DOHH2 (cell line): ENCODE results near the gene CFAP221.

ENCODE experiments used
- H3F3A ChIP-seq: fragments of 200-600 bp; sonication (generic), shearing (Covaris generic); 2 replicates; pipeline ENCODE4 v1.6.0; 2016; ENCODE audit warnings: antibody characterized with exemption, mild to moderate bottlenecking; ENCODE audit not compliant: control insufficient read depth, insufficient read depth
- H3K27ac ChIP-seq: fragments of 200-600 bp; sonication (generic); 2 replicates; pipeline ENCODE4 v1.5.1; 2014; ENCODE audit warnings: low read depth, mild to moderate bottlenecking, low read length, moderate library complexity
- H3K27me3 ChIP-seq: fragments of 200-600 bp; sonication (generic); 2 replicates; pipeline ENCODE4 v1.6.1; 2014; ENCODE audit warnings: mild to moderate bottlenecking, low read length, mixed read lengths; ENCODE audit not compliant: control insufficient read depth
- H3K36me3 ChIP-seq: fragments of 200-600 bp; sonication (generic); 2 replicates; pipeline ENCODE4 v1.6.1; 2014; ENCODE audit warnings: mild to moderate bottlenecking, low read length, moderate library complexity, mixed read lengths; ENCODE audit not compliant: control insufficient read depth
- H3K4me1 ChIP-seq: fragments of 200-600 bp; sonication (generic); 2 replicates; pipeline ENCODE4 v1.6.1; 2014; ENCODE audit warnings: mild to moderate bottlenecking, low read length, mixed read lengths; ENCODE audit not compliant: control insufficient read depth
- H3K4me2 ChIP-seq: fragments of 200-600 bp; sonication (generic); 2 replicates; pipeline ENCODE4 v1.6.0; 2014; ENCODE audit warnings: mild to moderate bottlenecking, low read length, moderate library complexity
- H3K4me3 ChIP-seq: fragments of 200-600 bp; sonication (generic); 2 replicates; pipeline ENCODE4 v1.5.1; 2014; ENCODE audit warnings: mild to moderate bottlenecking, low read length, mixed read lengths
- H3K79me2 ChIP-seq: fragments of 200-600 bp; sonication (generic); 2 replicates; pipeline ENCODE4 v1.6.1; 2014; ENCODE audit warnings: mild to moderate bottlenecking, low read length, mixed read lengths; ENCODE audit not compliant: control insufficient read depth
- H3K9me2 ChIP-seq: fragments of 200-600 bp; sonication (generic); replicated peaks from 2 replicates; pipeline ENCODE4 v1.6.1; 2014; ENCODE audit warnings: mild to moderate bottlenecking, low read length, mixed read lengths; ENCODE audit not compliant: control insufficient read depth
- H3K9me3 ChIP-seq: fragments of 200-600 bp; sonication (generic); 2 replicates; pipeline ENCODE4 v1.6.1; 2014; ENCODE audit warnings: antibody characterized with exemption, low read length, mixed read lengths; ENCODE audit not compliant: control insufficient read depth, insufficient read depth
- H4K20me1 ChIP-seq: fragments of 200-600 bp; sonication (generic); 2 replicates; pipeline ENCODE4 v1.6.0; 2014; ENCODE audit warnings: low read depth, mild to moderate bottlenecking, antibody characterized with exemption, low read length, moderate library complexity; ENCODE audit not compliant: control insufficient read depth, insufficient read depth
- CTCF ChIP-seq: fragments of 200-600 bp; sonication (generic); IDR thresholded peaks from one replicate; pipeline ENCODE4 v1.5.1; 2014; ENCODE audit warnings: antibody characterized with exemption, mild to moderate bottlenecking, low read depth, low read length; ENCODE audit not compliant: poor library complexity, severe bottlenecking
- EZH2phosphoT487 ChIP-seq: fragments of 200-600 bp; sonication (generic); IDR thresholded peaks from 2 replicates; pipeline ENCODE4 v1.6.1; 2017; ENCODE audit warnings: borderline replicate concordance, mild to moderate bottlenecking, antibody characterized with exemption, low read length, moderate library complexity, mixed read lengths

Gene CFAP221

GRCh38 chr2:119662297-119662696 is 118.0 kb downstream of the CFAP221 start:
- no peaks in the 10 kb centered on the region for H3K9me2 ChIP-seq

GRCh38 chr2:119668546-119668945 is 124.3 kb downstream of the CFAP221 start:
- Histone ChIP-seq H3K79me2 (no peaks in the 10 kb centered on the region), H3K9me3 (no peaks in the 10 kb centered on the region), H3F3A (no peaks in the 10 kb centered on the region), H3K4me3 (no peak overlapping the region), H3K36me3 (no peaks in the 10 kb centered on the region), H3K27ac (no peak overlapping the region), H3K4me2 (no peak overlapping the region), H3K9me2 (no peaks in the 10 kb centered on the region), H3K27me3 (no peaks in the 10 kb centered on the region; the same call in 1 of the 2 replicates), H3K4me1 (peaks cover 6% of the 10 kb centered on the region), H4K20me1 (no peaks in the 10 kb centered on the region)
- TF ChIP-seq CTCF (no peak), EZH2phosphoT487 (no peak)

More at GRCh38 chr2:119662297-119662696, 118.0 kb downstream of the CFAP221 start:
- no peaks in the 10 kb centered on the region for H3K9me3 ChIP-seq
- H3K79me2 ChIP-seq: no peaks in the 10 kb centered on the region
- H3K4me3 ChIP-seq: no peak overlapping the region
- TF ChIP-seq CTCF (no peak), EZH2phosphoT487 (no peak)
- no peaks in the 10 kb centered on the region for H3K4me1 ChIP-seq
- no peak overlapping the region for H3K27ac ChIP-seq
- H3K4me2 ChIP-seq: no peak overlapping the region
- no peaks in the 10 kb centered on the region for H3K36me3 ChIP-seq
- H3K27me3 ChIP-seq: no peaks in the 10 kb centered on the region; the same call in 1 of the 2 replicates
- no peaks in the 10 kb centered on the region for H3F3A ChIP-seq
- H4K20me1 ChIP-seq: no peaks in the 10 kb centered on the region

- H3F3A ChIP-seq: no peaks in the 10 kb centered on the region
- no peaks in the 10 kb centered on the region for H3K36me3 ChIP-seq
- no peaks in the 10 kb centered on the region for H3K79me2 ChIP-seq
- no peaks in the 10 kb centered on the region for H3K9me2 ChIP-seq
- no peaks in the 10 kb centered on the region for H3K27me3 ChIP-seq
- no peaks in the 10 kb centered on the region for H4K20me1 ChIP-seq
- TF ChIP-seq EZH2phosphoT487: no peak
- no peak for TF ChIP-seq CTCF
- no peak overlapping the region for H3K27ac ChIP-seq
- H3K4me2 ChIP-seq: no peak overlapping the region
- no peak overlapping the region for H3K4me3 ChIP-seq
- no peaks in the 10 kb centered on the region for H3K9me3 ChIP-seq
- peaks cover 6% of the 10 kb centered on the region for H3K4me1 ChIP-seq
Observed at GRCh38 chr2:119671016-119671415, 126.8 kb downstream of the CFAP221 start.
